ENCODE results near the gene RTN4RL1.
A peak's percentile ranks its signal among the peaks of the same experiment; 100 is the strongest.

Gene RTN4RL1

GRCh38 chr17:2017274-2017941 is 7.7 kb downstream of the RTN4RL1 start:
- Histone ChIP-seq H3K27ac (ENCODE audit: extremely low read depth, low read depth, low read length) (no peak overlapping the region), H3K36me3 (ENCODE audit: control insufficient read depth in 2 of 2, insufficient read depth in 1 of 2, low read length in 2 of 2) (no peaks in the 10 kb centered on the region), H3K4me3 (ENCODE audit: low read depth, low read length) (no peak overlapping the region), H3K9me3 (ENCODE audit: control insufficient read depth, insufficient read depth, low read depth, low read length) (no peaks in the 10 kb centered on the region), H3K4me1 (ENCODE audit: control insufficient read depth, insufficient read depth, low read length) (no peaks in the 10 kb centered on the region)
- TF ChIP-seq ZNF114 (tag by site-specific recombination; IDR thresholded peaks at IDR 0.05) = no peak
- TF ChIP-seq ZNF513 (tag by site-specific recombination; IDR thresholded peaks at IDR 0.05) = no peak
- TF ChIP-seq SCRT2 (tag by site-specific recombination; IDR thresholded peaks at IDR 0.05) = peak; percentile 45; the same call in 1 of the 2 replicates
- TF ChIP-seq KLF9 (tag by site-specific recombination; IDR thresholded peaks at IDR 0.05; ENCODE audit: low read depth) = no peak
- peak; percentile 64 for TF ChIP-seq EGR2 (tag by site-specific recombination; IDR thresholded peaks at IDR 0.05; ENCODE audit: low read depth)
- TF ChIP-seq ZNF626 (tag by site-specific recombination; IDR thresholded peaks at IDR 0.05) = no peak
- no peak for TF ChIP-seq SCRT1 (tag by site-specific recombination; IDR thresholded peaks at IDR 0.05; ENCODE audit: borderline replicate concordance)
- TF ChIP-seq ZNF704 (tag by site-specific recombination; IDR thresholded peaks at IDR 0.05) = no peak
- TF ChIP-seq ZFHX2 (tag by site-specific recombination; conservative IDR thresholded peaks at IDR 0.05) = peak; percentile 70
- TF ChIP-seq SETDB1 (IDR thresholded peaks at IDR 0.05; ENCODE audit: insufficient read length, low read length) = no peak
- ChIA-PET POLR2A (no interaction called here), CTCF (no interaction called here)

GRCh38 chr17:2016494-2016893 is 8.6 kb downstream of the RTN4RL1 start:
- Histone ChIP-seq H3K27ac (ENCODE audit: extremely low read depth, low read depth, low read length) (no peak overlapping the region), H3K9me3 (ENCODE audit: control insufficient read depth, insufficient read depth, low read depth, low read length) (no peaks in the 10 kb centered on the region), H3K4me3 (ENCODE audit: low read depth, low read length) (no peak overlapping the region), H3K4me1 (ENCODE audit: control insufficient read depth, insufficient read depth, low read length) (no peaks in the 10 kb centered on the region; the same call in 1 of the 2 replicates), H3K36me3 (ENCODE audit: control insufficient read depth in 2 of 2, insufficient read depth in 1 of 2, low read length in 2 of 2) (no peaks in the 10 kb centered on the region)
- CTCF ChIA-PET = no interaction called here
- POLR2A ChIA-PET = no interaction called here
- no peak for TF ChIP-seq KLF1 (tag by site-specific recombination; IDR thresholded peaks at IDR 0.05)

- CTCF ChIA-PET = interaction anchor here (4.9 kb wide), 1 partner anchor 10 kb away, joined by 25 read pairs; the partner anchor contains the start of gene RTN4RL1
- Histone ChIP-seq H3K9me3 (ENCODE audit: control insufficient read depth, insufficient read depth, low read depth, low read length) (no peaks in the 10 kb centered on the region), H3K27ac (ENCODE audit: extremely low read depth, low read depth, low read length) (no peak overlapping the region), H3K4me3 (ENCODE audit: low read depth, low read length) (no peak overlapping the region), H3K4me1 (ENCODE audit: control insufficient read depth, insufficient read depth, low read length) (no peaks in the 10 kb centered on the region; the same call in 1 of the 2 replicates), H3K36me3 (ENCODE audit: control insufficient read depth in 2 of 2, insufficient read depth in 1 of 2, low read length in 2 of 2) (no peaks in the 10 kb centered on the region)
- POLR2A ChIA-PET = no interaction called here
- no peak for TF ChIP-seq TCF7L2 (IDR thresholded peaks at IDR 0.05; ENCODE audit: borderline replicate concordance, low read depth, low read length)
- no peak for TF ChIP-seq ZNF777 (tag by site-specific recombination; IDR thresholded peaks at IDR 0.05; ENCODE audit: borderline replicate concordance)
- no peak for TF ChIP-seq ZNF747 (tag by site-specific recombination; IDR thresholded peaks at IDR 0.05)
- TF ChIP-seq ZNF133 (tag by site-specific recombination; IDR thresholded peaks at IDR 0.05) = no peak
- no peak for TF ChIP-seq ZNF146 (tag by site-specific recombination; IDR thresholded peaks at IDR 0.05)
- no peak for TF ChIP-seq ZNF561 (tag by site-specific recombination; IDR thresholded peaks at IDR 0.05; ENCODE audit: borderline replicate concordance)
- no peak for TF ChIP-seq ZNF514 (tag by site-specific recombination; IDR thresholded peaks at IDR 0.05)
- TF ChIP-seq ZNF404 (tag by site-specific recombination; IDR thresholded peaks at IDR 0.05) = no peak
- no peak for TF ChIP-seq ZNF140 (tag by site-specific recombination; IDR thresholded peaks at IDR 0.05)
- TF ChIP-seq ZBTB8A (tag by site-specific recombination; IDR thresholded peaks at IDR 0.05) = no peak
- no peak for TF ChIP-seq PRDM4 (tag by site-specific recombination; IDR thresholded peaks at IDR 0.05)
- no peak for TF ChIP-seq REST (tag by site-specific recombination; IDR thresholded peaks at IDR 0.05)
- no peak for TF ChIP-seq KLF9 (tag by site-specific recombination; IDR thresholded peaks at IDR 0.05; ENCODE audit: low read depth)
Observed at GRCh38 chr17:2015314-2015713, 9.8 kb downstream of the RTN4RL1 start.

Measured in HEK293 (cell line).